Body of pancreas (tissue), 4 donors: ENCODE measurements around the gene PNISR.

Source experiments
- CTCF ChIP-seq, 7 experiments: fragments of 450-650 bp in 4 of 7; fragments of 200-600 bp in 3 of 7; sonication (generic) in 3 of 7; IDR thresholded peaks; one replicate each; pipeline ENCODE4 v1.5.1; 2016 to 2019; ENCODE audit warnings: antibody characterized with exemption in 7 of 7
- POLR2A ChIP-seq, 3 donors: fragments of 450-650 bp; IDR thresholded peaks; one replicate each; pipeline ENCODE4 v1.6.1; 2016; ENCODE audit warnings: antibody characterized with exemption in 3 of 3, mild to moderate bottlenecking in 2 of 3

DNA sequence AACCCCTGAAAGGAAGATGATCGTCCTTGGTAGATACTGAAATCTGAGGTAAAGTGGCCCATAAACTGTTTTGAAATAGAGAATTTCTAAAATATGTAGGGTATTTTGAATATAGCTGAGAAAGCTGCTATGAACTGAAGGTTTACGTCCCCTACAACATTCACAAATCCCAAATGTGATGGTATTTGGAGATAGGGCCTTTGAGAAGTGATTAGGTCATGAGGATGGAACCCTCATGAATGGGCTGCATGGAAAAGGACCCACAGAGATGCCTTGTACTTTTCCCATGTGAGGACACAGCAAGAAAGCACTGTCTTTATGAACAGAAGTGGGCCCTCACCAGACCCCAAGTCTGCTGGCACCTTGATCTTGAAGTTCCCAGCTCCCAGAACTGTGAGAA, 6.8 kb upstream of the PNISR start:
- TF ChIP-seq CTCF (IDR thresholded peaks at IDR 0.05) (no peak), POLR2A (IDR thresholded peaks at IDR 0.05) (no peak)
